Keratinocyte (primary cell): Measurements from ENCODE around the gene AGER.

Experiments
- EZH2 ChIP-seq: IDR thresholded peaks from one replicate; pipeline ENCODE4 v1.6.1; 2012; ENCODE audit warnings: inconsistent platforms, mild to moderate bottlenecking, low read length, moderate library complexity
- TF ChIP-seq, protein P1 (sequence below), 3 experiments: IDR thresholded peaks in 1 of 3; conservative IDR thresholded peaks in 1 of 3; optimal IDR thresholded peaks in 1 of 3; 2 replicates in 2 of 3; 3 replicates in 1 of 3; pipeline versions ENCODE3 to v1.5.1; 2011; ENCODE audit warnings: low read length in 3 of 3, mild to moderate bottlenecking in 3 of 3, moderate library complexity in 2 of 3, control low read depth in 1 of 3, inconsistent platforms in 1 of 3; ENCODE audit not compliant: insufficient read depth in 2 of 3; ENCODE audit errors: extremely low read depth in 1 of 3

- TF ChIP-seq, protein P1, sequence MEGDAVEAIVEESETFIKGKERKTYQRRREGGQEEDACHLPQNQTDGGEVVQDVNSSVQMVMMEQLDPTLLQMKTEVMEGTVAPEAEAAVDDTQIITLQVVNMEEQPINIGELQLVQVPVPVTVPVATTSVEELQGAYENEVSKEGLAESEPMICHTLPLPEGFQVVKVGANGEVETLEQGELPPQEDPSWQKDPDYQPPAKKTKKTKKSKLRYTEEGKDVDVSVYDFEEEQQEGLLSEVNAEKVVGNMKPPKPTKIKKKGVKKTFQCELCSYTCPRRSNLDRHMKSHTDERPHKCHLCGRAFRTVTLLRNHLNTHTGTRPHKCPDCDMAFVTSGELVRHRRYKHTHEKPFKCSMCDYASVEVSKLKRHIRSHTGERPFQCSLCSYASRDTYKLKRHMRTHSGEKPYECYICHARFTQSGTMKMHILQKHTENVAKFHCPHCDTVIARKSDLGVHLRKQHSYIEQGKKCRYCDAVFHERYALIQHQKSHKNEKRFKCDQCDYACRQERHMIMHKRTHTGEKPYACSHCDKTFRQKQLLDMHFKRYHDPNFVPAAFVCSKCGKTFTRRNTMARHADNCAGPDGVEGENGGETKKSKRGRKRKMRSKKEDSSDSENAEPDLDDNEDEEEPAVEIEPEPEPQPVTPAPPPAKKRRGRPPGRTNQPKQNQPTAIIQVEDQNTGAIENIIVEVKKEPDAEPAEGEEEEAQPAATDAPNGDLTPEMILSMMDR (optimal IDR thresholded peaks at IDR 0.05 in 1 of 3, IDR thresholded peaks at IDR 0.05 in 1 of 3, conservative IDR thresholded peaks at IDR 0.05 in 1 of 3; ENCODE audit: extremely low read depth in 1 of 3, insufficient read depth in 2 of 3, low read length in 3 of 3): no peak
- no peak for TF ChIP-seq EZH2
These were observed 26.0 kb downstream of the AGER start for GRCh38 chr6:32158052-32158451.
